Fibroblast of lung (primary cell): ENCODE measurements around the gene ADGRD1.

Experiments
- CTCF ChIP-seq, 2 donors: IDR thresholded peaks in 1 of 2; conservative IDR thresholded peaks in 1 of 2; 1 replicate in 1 of 2; 2 replicates in 1 of 2; pipeline ENCODE4 v1.5.1; 2011 to 2012; ENCODE audit warnings: low read length in 2 of 2, control low read depth in 1 of 2, inconsistent platforms in 1 of 2, low read depth in 1 of 2, mild to moderate bottlenecking in 1 of 2
- EZH2 ChIP-seq: IDR thresholded peaks from 2 replicates; pipeline ENCODE4 v1.5.1; 2012; ENCODE audit warnings: low read length, control low read depth, mild to moderate bottlenecking; ENCODE audit errors: missing control alignments

- no peak for TF ChIP-seq CTCF (conservative IDR thresholded peaks at IDR 0.05 in 1 of 2, IDR thresholded peaks at IDR 0.05 in 1 of 2; ENCODE audit: low read depth in 1 of 2, low read length in 2 of 2)
- TF ChIP-seq EZH2, result no peak
Observed at GRCh38 chr12:131095826-131096680, 142.3 kb downstream of the ADGRD1 start.
